Keratinocyte (primary cell): Measurements from ENCODE around the gene LRRC74B. TPM values are rescaled to one million over a fixed set of nuclear protein-coding genes. Genes with fewer than 3 reads are reported as not detected.
"Not testable (repeated sequence)": the region's sequence is repeated elsewhere in the genome, so short reads cannot be mapped to it uniquely, and the experiment has no call there.

Source experiments
- DNase-seq: peaks from one replicate; pipeline ENCODE4 v3.0.0-alpha.2; 2011; ENCODE audit warnings: low read depth, missing footprints, low spot score
- FAIRE-seq: peaks from 2 replicates; lab custom pipeline; 2011; peaks lifted over from hg19 to GRCh38; lab: Jason Lieb, UNC
- H2AFZ ChIP-seq: 2 replicates; pipeline ENCODE4 v1.6.0; 2012; ENCODE audit warnings: low read length, control low read depth, inconsistent platforms; ENCODE audit not compliant: control insufficient read depth
- H3K27ac ChIP-seq: 2 replicates; pipeline ENCODE4 v1.5.1; 2011; ENCODE audit warnings: low read length; ENCODE audit not compliant: control insufficient read depth, insufficient read depth
- H3K27me3 ChIP-seq: 3 replicates; pipeline ENCODE4 v1.6.0; 2011; ENCODE audit warnings: low read length; ENCODE audit not compliant: control insufficient read depth, insufficient read depth; ENCODE audit errors: extremely low read depth
- H3K36me3 ChIP-seq, 2 experiments: 2 replicates in 1 of 2; 3 replicates in 1 of 2; pipeline ENCODE4 v1.5.1; 2011; ENCODE audit warnings: low read length in 2 of 2, mild to moderate bottlenecking in 1 of 2; ENCODE audit not compliant: control insufficient read depth in 2 of 2, insufficient read depth in 2 of 2; ENCODE audit errors: extremely low read depth in 1 of 2
- H3K4me1 ChIP-seq: 3 replicates; pipeline ENCODE4 v1.5.1; 2011; ENCODE audit warnings: low read length; ENCODE audit not compliant: control insufficient read depth, insufficient read depth; ENCODE audit errors: extremely low read depth
- H3K4me2 ChIP-seq: 3 replicates; pipeline ENCODE4 v1.6.0; 2011; ENCODE audit warnings: low read depth, low read length; ENCODE audit not compliant: control insufficient read depth, insufficient read depth; ENCODE audit errors: extremely low read depth
- H3K4me3 ChIP-seq, 3 experiments: fragments of 200-600 bp in 1 of 3; sonication (generic) in 1 of 3; 2 replicates in 2 of 3; 3 replicates in 1 of 3; pipeline ENCODE4 v1.5.1; 2011 to 2016; ENCODE audit warnings: low read length in 3 of 3, mild to moderate bottlenecking in 3 of 3, control low read depth in 2 of 3, inconsistent platforms in 1 of 3, low read depth in 1 of 3, mixed read lengths in 1 of 3, mixed run types in 1 of 3, moderate library complexity in 1 of 3; ENCODE audit not compliant: control insufficient read depth in 2 of 3, insufficient read depth in 2 of 3; ENCODE audit errors: extremely low read depth in 1 of 3
- H3K79me2 ChIP-seq: 2 replicates; pipeline ENCODE4 v1.6.0; 2012; ENCODE audit warnings: low read length; ENCODE audit not compliant: control insufficient read depth, insufficient read depth
- H3K9ac ChIP-seq: 3 replicates; pipeline ENCODE4 v1.6.0; 2011; ENCODE audit warnings: low read length; ENCODE audit not compliant: control insufficient read depth, insufficient read depth; ENCODE audit errors: extremely low read depth
- H3K9me1 ChIP-seq: 3 replicates; pipeline ENCODE4 v1.6.0; 2011; ENCODE audit warnings: low read length; ENCODE audit not compliant: control insufficient read depth, insufficient read depth; ENCODE audit errors: extremely low read depth
- H3K9me3 ChIP-seq: 2 replicates; pipeline ENCODE4 v1.5.1; 2012; ENCODE audit warnings: low read depth, low read length; ENCODE audit not compliant: control insufficient read depth
- H4K20me1 ChIP-seq: 3 replicates; pipeline ENCODE4 v1.6.0; 2011; ENCODE audit warnings: low read length; ENCODE audit not compliant: control insufficient read depth, insufficient read depth; ENCODE audit errors: extremely low read depth
- CTCF ChIP-seq, 3 experiments: IDR thresholded peaks in 1 of 3; conservative IDR thresholded peaks in 1 of 3; optimal IDR thresholded peaks in 1 of 3; 2 replicates in 2 of 3; 3 replicates in 1 of 3; pipeline versions ENCODE3 to v1.5.1; 2011; ENCODE audit warnings: low read length in 3 of 3, mild to moderate bottlenecking in 3 of 3, moderate library complexity in 2 of 3, control low read depth in 1 of 3, inconsistent platforms in 1 of 3; ENCODE audit not compliant: insufficient read depth in 2 of 3; ENCODE audit errors: extremely low read depth in 1 of 3
- EZH2 ChIP-seq: IDR thresholded peaks from one replicate; pipeline ENCODE4 v1.6.1; 2012; ENCODE audit warnings: inconsistent platforms, mild to moderate bottlenecking, low read length, moderate library complexity
- dilution Hi-C: fragments of 300-500 bp; cut with MboI; formaldehyde crosslinking; loops from one replicate; pipeline ENCODE4 v1.7.0; 2020; ENCODE audit warnings: low sequenced_read_pairs; ENCODE audit not compliant: extremely low pct_ligation_motif_present
- polyA plus RNA-seq, 5 experiments: library from polyadenylated mRNA; depleted of rRNA in 3 of 5; stranded (reverse) in 3 of 5; stranded (forward) in 1 of 5; unstranded in 1 of 5; fragments of >200 nt; gene quantifications; 1 replicate in 1 of 5; 2 replicates in 3 of 5; 3 replicates in 1 of 5; pipeline versions ENCODE4 v1.2.1 to v1.2.3, GENCODE V29; 2011 to 2012; ENCODE audit warnings: missing spikeins in 2 of 5, low read depth in 1 of 5, low replicate concordance in 1 of 5

The LRRC74B gene
- polyA plus RNA-seq, 1 donor (not counting 4 experiments of a cell fraction or from before 2014, with no cell fraction given), result not detected

GRCh38 chr22:21092797-21093554, 47.2 kb downstream of the LRRC74B start:
- Histone ChIP-seq H3K9ac (no peak overlapping the region), H3K4me1 (no peaks in the 10 kb centered on the region), H2AFZ (no peak overlapping the region), H3K27ac (no peak overlapping the region), H3K79me2 (no peaks in the 10 kb centered on the region), H4K20me1 (no peaks in the 10 kb centered on the region), H3K27me3 (no peaks in the 10 kb centered on the region), H3K4me3 (no peak overlapping the region), H3K9me1 (no peaks in the 10 kb centered on the region), H3K4me2 (no peak overlapping the region), H3K9me3 (no peaks in the 10 kb centered on the region), H3K36me3 (no peaks in the 10 kb centered on the region)
- TF ChIP-seq EZH2 (no peak), CTCF (optimal IDR thresholded peaks at IDR 0.05 in 1 of 3, IDR thresholded peaks at IDR 0.05 in 1 of 3, conservative IDR thresholded peaks at IDR 0.05 in 1 of 3; ENCODE audit: extremely low read depth in 1 of 3, insufficient read depth in 2 of 3, low read length in 3 of 3) (no peak)
- no peak for FAIRE-seq
- DNase-seq, result no peak
- dilution Hi-C loops, result no loop called here

- dilution Hi-C loops, H3K36me3 ChIP-seq: not testable (repeated sequence)
These were observed 47.9 kb downstream of the LRRC74B start for GRCh38 chr22:21093555-21094137.

More at GRCh38 chr22:21093555-21094137, 47.9 kb downstream of the LRRC74B start:
- not testable (repeated sequence) for H3K4me3 ChIP-seq, H2AFZ ChIP-seq, H3K9me3 ChIP-seq, FAIRE-seq, H3K9me1 ChIP-seq, DNase-seq, H3K4me1 ChIP-seq, H3K79me2 ChIP-seq, H3K9ac ChIP-seq, H3K27me3 ChIP-seq, H3K4me2 ChIP-seq, H3K27ac ChIP-seq, H4K20me1 ChIP-seq
